SH-SY5Y (cell line): ENCODE data around the gene FCGBP.

ENCODE experiments used
- GATA2 ChIP-seq: IDR thresholded peaks from 2 replicates; pipeline ENCODE4 v1.6.1; 2011; ENCODE audit warnings: mild to moderate bottlenecking, low read depth, low read length
- GATA3 ChIP-seq: IDR thresholded peaks from 2 replicates; pipeline ENCODE4 v1.6.1; 2011; ENCODE audit warnings: low read depth, mild to moderate bottlenecking, low read length, moderate library complexity

GRCh38 chr19:39943586-39943985 lies 9.2 kb upstream of the FCGBP start:
- TF ChIP-seq GATA2 (no peak), GATA3 (no peak)
